Measurements from ENCODE around the gene PTTG1IP. TPM values are rescaled to one million over a fixed set of nuclear protein-coding genes. Genes with fewer than 3 reads are reported as not detected.
A peak's percentile ranks its signal among the peaks of the same experiment; 100 is the strongest.

Gene PTTG1IP
- 10 to 100 TPM; 34.8 to 44.3 TPM for total RNA-seq

DNA sequence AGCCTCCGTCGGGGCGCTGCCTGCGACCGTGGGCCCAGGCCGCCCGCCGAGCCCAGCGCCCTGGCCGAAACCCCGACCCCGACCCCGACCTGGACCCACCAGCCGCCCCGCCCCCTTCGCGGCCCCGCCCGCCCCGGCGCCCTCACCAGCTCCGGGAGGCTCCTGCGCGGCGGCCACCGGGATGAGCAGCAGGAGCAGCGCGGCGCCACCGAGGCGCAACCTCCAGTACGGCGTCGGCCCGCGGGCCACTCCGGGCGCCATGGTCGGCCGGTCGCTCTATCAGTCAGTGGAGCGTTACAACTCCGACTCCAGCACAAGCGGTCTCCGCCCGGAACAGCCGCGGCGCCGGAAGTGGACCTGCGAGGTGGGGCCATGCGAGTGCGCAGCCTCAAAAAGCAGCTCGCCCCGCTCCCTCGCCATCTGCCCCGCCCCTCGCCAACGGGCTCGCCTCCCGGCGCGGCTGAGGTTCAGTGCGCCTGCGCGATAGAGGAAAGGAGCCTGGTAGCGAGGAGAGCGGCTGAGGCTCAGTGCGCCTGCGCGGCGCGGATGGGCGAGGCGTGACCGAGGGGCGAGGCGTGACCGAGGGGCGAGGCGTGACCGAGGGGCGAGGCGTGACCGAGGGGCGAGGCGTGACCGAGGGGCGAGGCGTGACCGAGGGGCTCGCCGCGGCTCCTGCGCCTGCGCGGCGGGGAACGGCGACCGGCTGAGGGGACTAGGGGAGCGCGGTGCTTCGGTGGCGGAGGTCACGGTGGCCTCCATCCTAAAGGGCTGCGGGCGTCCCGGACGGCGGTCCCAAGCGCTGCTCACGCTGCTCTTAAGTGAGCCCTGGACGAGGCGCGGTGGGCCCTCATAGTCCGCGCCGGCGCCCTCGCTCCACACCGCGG lies at the start of gene PTTG1IP:
TSS of gene PTTG1IP (minus strand) at position 335 of the 884 bp plus-strand sequence. CDS start at position 261, 74 bp downstream.
- Mint-ChIP-seq H3K27ac (peak within 1 kb of the TSS; percentile 85), H3K27me3 (no peaks in the 10 kb centered on the region), H3K9me3 (ENCODE audit: low read depth) (no peaks in the 10 kb centered on the region), H3K4me1 (peaks cover 51% of the 10 kb centered on the region), H3K4me3 (peak within 1 kb of the TSS; percentile 92), H3K36me3 (ENCODE audit: low read depth) (peaks cover 4% of the 10 kb centered on the region)
- DNase-seq (peak; percentile 100), ATAC-seq (peak; percentile 82)
- ChIA-PET CTCF (interaction anchor here (0.6 to 2.5 kb wide), 7 partner anchors 43 to 334 kb away, joined by 3 to 19 read pairs (median 4); partner anchors contain the start of genes KRTAP10-1 and UBE2G2), POLR2A (interaction anchor here (0.6 to 1.5 kb wide), 9 partner anchors 8 to 1092 kb away, joined by 3 to 6 read pairs (median 4); partner anchors contain the start of genes SUMO3 and UBE2G2)
- intact Hi-C loops (cut with DNase I, micrococcal nuclease): loop anchor here (1.0 to 10.0 kb wide), 17 partner anchors 27 to 1901 kb away; partner anchors contain the start of genes ITGB2 (in 2 of the 2), SUMO3 (in 2 of the 2), UBE2G2 (in 2 of the 2) and ADARB1 (in 1 of the 2)

DNA sequence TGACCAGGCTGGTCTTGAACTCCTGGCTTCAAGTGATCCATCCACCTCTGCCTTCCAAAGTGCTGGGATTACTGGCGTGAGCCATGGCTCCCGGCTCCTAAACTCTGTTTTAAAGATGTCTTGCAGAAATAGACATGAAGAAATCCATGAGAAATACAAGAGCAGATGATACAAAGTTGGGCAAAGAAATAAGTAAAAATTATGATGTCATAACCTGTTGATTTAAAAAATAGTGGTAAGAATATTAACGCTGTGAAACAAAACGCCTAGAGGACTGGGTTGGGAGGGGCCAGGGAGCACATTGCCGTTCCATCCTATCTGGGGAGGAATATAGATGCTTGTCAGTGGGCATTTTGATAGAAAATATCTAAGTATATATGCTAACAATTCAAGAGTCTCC lies 48.4 kb upstream of the PTTG1IP start:
- H3K27me3 Mint-ChIP-seq: no peaks in the 10 kb centered on the region
- ATAC-seq (no peak), DNase-seq (no peak)
- CTCF ChIA-PET: no interaction called here
- peaks cover 44% of the 10 kb centered on the region for H3K36me3 Mint-ChIP-seq (ENCODE audit: low read depth)
- intact Hi-C loops (cut with DNase I, micrococcal nuclease): loop anchor here (2.0 to 10.0 kb wide), 4 partner anchors 47 to 907 kb away; partner anchors contain the start of genes PTTG1IP (in 1 of the 2), TRAPPC10 (in 1 of the 2) and UBE2G2 (in 1 of the 2)
- peaks cover 73% of the 10 kb centered on the region for H3K4me1 Mint-ChIP-seq
- peak overlapping the region; percentile 89 for H3K27ac Mint-ChIP-seq
- peak overlapping the region; percentile 90 for H3K4me3 Mint-ChIP-seq
- no peaks in the 10 kb centered on the region for H3K9me3 Mint-ChIP-seq (ENCODE audit: low read depth)
- POLR2A ChIA-PET: no interaction called here

- CTCF ChIA-PET: interaction anchor here (0.6 to 1.4 kb wide), 5 partner anchors 10 to 661 kb away, joined by 3 to 9 read pairs (median 3); no protein-coding TSS in a partner anchor
Measured at GRCh38 chr21:44920694-44921604, 47.5 kb upstream of the PTTG1IP start, which contains the start of gene ITGB2. Gene ITGB2 (minus strand): TSS chr21:44920899. CDS start chr21:44910782, 10,117 bp downstream.

DNA sequence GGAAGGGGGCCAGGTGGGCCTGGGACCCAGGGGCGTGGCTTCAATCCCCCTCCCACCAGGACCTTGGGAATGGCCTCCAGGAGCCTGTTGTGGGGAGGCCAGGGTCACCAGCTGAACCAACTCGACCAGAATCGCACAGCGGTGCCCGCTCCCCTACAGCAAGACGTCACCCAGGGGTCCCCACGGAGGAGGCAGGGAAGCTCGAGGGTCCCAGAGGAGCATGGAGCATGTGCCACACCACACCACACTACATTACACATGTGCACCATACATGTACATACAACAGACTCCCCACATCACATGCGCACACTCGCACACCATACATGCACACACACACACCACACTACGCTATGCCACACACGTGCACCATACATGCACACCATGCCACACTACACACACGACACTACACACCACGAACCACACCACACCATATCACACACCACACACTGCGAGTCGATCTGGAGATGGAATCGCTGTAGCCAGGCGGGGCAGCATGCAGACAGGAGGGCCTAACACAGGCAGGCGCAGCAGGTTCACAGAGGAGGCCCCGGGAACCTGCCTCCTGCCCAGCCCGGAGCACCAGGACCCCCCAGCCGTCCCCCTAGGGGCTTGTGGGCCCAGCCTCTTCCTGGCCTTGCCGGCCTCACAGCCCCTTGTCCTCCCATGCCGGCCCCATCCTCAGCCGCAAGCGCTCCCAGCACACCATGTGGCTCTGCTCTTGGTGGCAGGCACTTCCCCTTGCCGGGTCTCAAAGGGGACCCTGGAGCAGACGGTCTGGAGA lies 46.6 kb upstream of the PTTG1IP start:
- DNase-seq (peak; percentile 54), ATAC-seq (peak; percentile 22)
- Mint-ChIP-seq H3K36me3 (ENCODE audit: low read depth) (peaks cover 46% of the 10 kb centered on the region), H3K4me1 (peaks cover 75% of the 10 kb centered on the region), H3K9me3 (ENCODE audit: low read depth) (no peaks in the 10 kb centered on the region), H3K27ac (peak overlapping the region; percentile 96), H3K4me3 (peak overlapping the region; percentile 90), H3K27me3 (no peaks in the 10 kb centered on the region)
- ChIA-PET CTCF (interaction anchor here (0.6 to 1.4 kb wide), 6 partner anchors 9 to 662 kb away, joined by 3 to 9 read pairs (median 3); no protein-coding TSS in a partner anchor), POLR2A (interaction anchor here (0.6 to 1.6 kb wide), 6 partner anchors 8 to 157 kb away, joined by 3 to 8 read pairs (median 3); partner anchors contain the start of gene SLX9)
- intact Hi-C loops (cut with DNase I, micrococcal nuclease): loop anchor here (1.0 to 10.0 kb wide), 6 partner anchors 7 to 905 kb away; partner anchors contain the start of genes PTTG1IP (in 1 of the 2), TRAPPC10 (in 1 of the 2) and UBE2G2 (in 1 of the 2)

More at GRCh38 chr21:44920694-44921604, 47.5 kb upstream of the PTTG1IP start, which contains the start of gene ITGB2:
- POLR2A ChIA-PET: interaction anchor here (0.6 to 0.7 kb wide), 3 partner anchors 10 to 156 kb away, joined by 3 read pairs; partner anchors contain the start of gene SLX9
- Mint-ChIP-seq H3K9me3 (ENCODE audit: low read depth) (no peaks in the 10 kb centered on the region), H3K36me3 (ENCODE audit: low read depth) (peaks cover 41% of the 10 kb centered on the region), H3K27ac (peak within 1 kb of the TSS; percentile 96), H3K4me1 (peaks cover 72% of the 10 kb centered on the region), H3K4me3 (peak within 1 kb of the TSS; percentile 90), H3K27me3 (no peaks in the 10 kb centered on the region)
- intact Hi-C loops (cut with DNase I, micrococcal nuclease): loop anchor here (1.0 to 10.0 kb wide), 5 partner anchors 10 to 906 kb away; partner anchors contain the start of genes PTTG1IP (in 1 of the 2), TRAPPC10 (in 1 of the 2) and UBE2G2 (in 1 of the 2)
- DNase-seq: peak; percentile 85
- ATAC-seq: peak; percentile 73

DNA sequence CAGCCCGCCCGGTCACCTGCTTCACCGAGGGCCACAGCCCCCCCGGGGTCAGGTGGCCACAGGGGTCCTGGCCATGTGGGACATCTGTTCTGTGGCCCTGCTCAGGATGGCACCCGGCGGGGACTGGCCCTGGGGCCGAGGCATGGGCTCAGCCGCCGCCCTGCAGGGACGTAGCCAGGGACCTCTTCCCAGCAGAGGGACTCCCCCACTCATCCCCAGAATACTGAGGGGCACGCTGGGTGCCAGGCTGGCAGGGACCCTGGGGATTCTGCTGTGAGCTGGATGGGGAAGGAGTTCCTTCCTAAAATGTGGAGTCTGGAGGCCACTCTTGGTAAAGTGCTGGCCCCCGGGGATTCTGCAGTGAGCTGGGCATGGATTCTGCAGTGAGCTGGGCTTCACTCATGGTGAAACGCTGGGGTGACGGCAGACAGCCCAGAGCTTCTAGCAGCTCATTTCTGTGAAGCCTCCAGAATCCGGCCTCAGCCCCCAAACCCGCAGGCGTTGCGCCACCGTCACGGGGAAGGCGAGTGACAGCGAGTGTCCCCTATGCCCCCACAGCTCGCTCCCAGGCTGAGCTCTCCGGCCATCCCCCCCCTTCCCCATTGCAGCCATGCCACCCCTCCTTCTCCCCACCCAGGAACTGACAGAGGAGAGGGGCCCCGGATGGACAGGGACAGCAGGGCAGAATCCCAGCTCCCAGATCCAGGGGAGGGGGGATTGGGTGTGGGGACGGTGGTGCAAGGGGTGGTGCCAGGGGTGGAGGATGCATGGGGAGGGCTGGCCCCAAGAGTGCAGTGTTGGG lies 45.8 kb upstream of the PTTG1IP start:
- ChIA-PET CTCF (interaction anchor here (0.8 to 1.4 kb wide), 5 partner anchors 8 to 47 kb away, joined by 3 to 9 read pairs (median 4); no protein-coding TSS in a partner anchor), POLR2A (interaction anchor here (0.9 to 1.6 kb wide), 3 partner anchors 8 to 25 kb away, joined by 3 to 8 read pairs (median 3); no protein-coding TSS in a partner anchor)
- H3K27ac Mint-ChIP-seq: peak overlapping the region; percentile 96
- intact Hi-C loops (cut with DNase I, micrococcal nuclease): loop anchor here in 1 of 2 experiments (1.0 kb wide), 1 partner anchor 8 kb away; no protein-coding TSS in a partner anchor
- H3K9me3 Mint-ChIP-seq (ENCODE audit: low read depth): no peaks in the 10 kb centered on the region
- peaks cover 46% of the 10 kb centered on the region for H3K36me3 Mint-ChIP-seq (ENCODE audit: low read depth)
- H3K27me3 Mint-ChIP-seq: no peaks in the 10 kb centered on the region
- peak overlapping the region; percentile 90 for H3K4me3 Mint-ChIP-seq
- DNase-seq (no peak), ATAC-seq (no peak)
- peaks cover 74% of the 10 kb centered on the region for H3K4me1 Mint-ChIP-seq

GRCh38 chr21:44918581-44919033 lies 45.1 kb upstream of the PTTG1IP start:
- ChIA-PET POLR2A (interaction anchor here (1.1 to 1.6 kb wide), 2 partner anchors 9 to 25 kb away, joined by 3 to 8 read pairs; no protein-coding TSS in a partner anchor), CTCF (interaction anchor here (0.7 to 1.4 kb wide), 5 partner anchors 10 to 46 kb away, joined by 3 to 6 read pairs (median 3); no protein-coding TSS in a partner anchor)
- no peak for DNase-seq
- intact Hi-C loops (cut with DNase I, micrococcal nuclease): loop anchor here in 1 of 2 experiments (1.0 kb wide), 1 partner anchor 9 kb away; no protein-coding TSS in a partner anchor
- peaks cover 40% of the 10 kb centered on the region for H3K36me3 Mint-ChIP-seq (ENCODE audit: low read depth)
- no peaks in the 10 kb centered on the region for H3K9me3 Mint-ChIP-seq (ENCODE audit: low read depth)
- no peak for ATAC-seq
- no peaks in the 10 kb centered on the region for H3K27me3 Mint-ChIP-seq
- H3K4me1 Mint-ChIP-seq: peaks cover 72% of the 10 kb centered on the region
- H3K4me3 Mint-ChIP-seq: peak overlapping the region; percentile 90
- peak overlapping the region; percentile 90 for H3K27ac Mint-ChIP-seq

DNA sequence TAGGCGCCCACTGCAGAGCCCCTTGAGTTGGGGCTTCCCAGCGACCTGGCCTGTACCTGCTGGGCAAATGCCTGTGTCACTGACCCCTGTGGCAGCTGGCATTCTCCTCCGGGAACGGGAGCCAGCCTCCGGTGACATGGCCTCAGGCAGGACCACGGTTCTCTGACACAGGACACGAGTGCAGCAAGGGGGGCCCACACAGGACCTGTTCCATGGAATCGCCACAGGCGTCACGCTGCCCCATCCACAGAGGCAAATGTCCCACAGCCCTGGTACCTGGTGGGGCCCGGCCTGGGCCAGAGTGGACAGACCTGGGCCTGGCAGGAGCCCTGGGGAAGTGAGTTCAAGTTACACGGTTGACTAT lies 44.6 kb upstream of the PTTG1IP start:
- CTCF ChIA-PET: interaction anchor here (0.6 to 2.2 kb wide), 5 partner anchors 11 to 46 kb away, joined by 3 to 9 read pairs (median 3); no protein-coding TSS in a partner anchor
- H3K4me1 Mint-ChIP-seq: peaks cover 72% of the 10 kb centered on the region
- DNase-seq (no peak), ATAC-seq (no peak)
- peaks cover 40% of the 10 kb centered on the region for H3K36me3 Mint-ChIP-seq (ENCODE audit: low read depth)
- peak overlapping the region; percentile 90 for H3K4me3 Mint-ChIP-seq
- intact Hi-C loops (cut with DNase I, micrococcal nuclease): no loop called here
- H3K27me3 Mint-ChIP-seq: no peaks in the 10 kb centered on the region
- H3K27ac Mint-ChIP-seq: peak overlapping the region; percentile 90
- H3K9me3 Mint-ChIP-seq (ENCODE audit: low read depth): no peaks in the 10 kb centered on the region
- POLR2A ChIA-PET: no interaction called here

- DNase-seq: no peak
- intact Hi-C loops (cut with DNase I, micrococcal nuclease): no loop called here
- no peaks in the 10 kb centered on the region for H3K27me3 Mint-ChIP-seq
Measured at GRCh38 chr21:44917446-44918106, 44.1 kb upstream of the PTTG1IP start.

More at GRCh38 chr21:44917446-44918106, 44.1 kb upstream of the PTTG1IP start:
- Mint-ChIP-seq H3K9me3 (ENCODE audit: low read depth) (no peaks in the 10 kb centered on the region), H3K27ac (peak overlapping the region; percentile 63), H3K36me3 (ENCODE audit: low read depth) (peaks cover 40% of the 10 kb centered on the region), H3K4me3 (peak overlapping the region; percentile 90), H3K4me1 (peaks cover 69% of the 10 kb centered on the region)
- ATAC-seq: no peak
- CTCF ChIA-PET: interaction anchor here (0.6 to 2.2 kb wide), 8 partner anchors 11 to 124 kb away, joined by 3 to 9 read pairs (median 4); no protein-coding TSS in a partner anchor
- POLR2A ChIA-PET: no interaction called here

Data from activated CD4-positive, alpha-beta T cell treated with anti-CD3 and anti-CD28 coated beads for 36 hours (primary cell).